Bronchial epithelial cell (primary cell): Measurements from ENCODE around the gene NADSYN1. TPM values are rescaled to one million over a fixed set of nuclear protein-coding genes. Genes with fewer than 3 reads are reported as not detected.

Experiments
- DNase-seq: peaks from one replicate; pipeline ENCODE4 v3.0.0-alpha.2; 2010; ENCODE audit warnings: low read depth
- FAIRE-seq: peaks from 2 replicates; lab custom pipeline; 2011; peaks lifted over from hg19 to GRCh38; lab: Jason Lieb, UNC
- H3K27me3 ChIP-seq: 2 replicates; pipeline ENCODE4 v1.5.1; 2011; ENCODE audit warnings: low read length; ENCODE audit not compliant: control insufficient read depth, insufficient read depth
- H3K36me3 ChIP-seq: 2 replicates; pipeline ENCODE4 v1.5.1; 2011; ENCODE audit warnings: low read length; ENCODE audit not compliant: control insufficient read depth, insufficient read depth
- H3K4me3 ChIP-seq: 2 replicates; pipeline ENCODE4 v1.5.1; 2011; ENCODE audit warnings: mild to moderate bottlenecking, low read depth, low read length, control low read depth
- CTCF ChIP-seq: IDR thresholded peaks from 2 replicates; pipeline ENCODE4 v1.5.1; 2011; ENCODE audit warnings: mild to moderate bottlenecking, moderate library complexity, low read length, control low read depth, inconsistent platforms; ENCODE audit not compliant: insufficient read depth, severe bottlenecking
- total RNA-seq: library from RNA; depleted of rRNA; stranded (reverse); fragments of >200 nt; gene quantifications from 2 replicates; pipeline ENCODE4 v1.2.1, GENCODE V29; 2014

The NADSYN1 gene
- total RNA-seq, 1 donor from 2014 or later = 69.8 TPM

GRCh38 chr11:71444811-71445210, 8.2 kb upstream of the NADSYN1 start:
- no peak for FAIRE-seq

GRCh38 chr11:71446150-71446549, 6.9 kb upstream of the NADSYN1 start:
- Histone ChIP-seq H3K4me3 (no peak overlapping the region), H3K36me3 (peaks cover 28% of the 10 kb centered on the region), H3K27me3 (no peaks in the 10 kb centered on the region)
- DNase-seq (no peak), FAIRE-seq (no peak)
- TF ChIP-seq CTCF = no peak

More at GRCh38 chr11:71444811-71445210, 8.2 kb upstream of the NADSYN1 start:
- no peak overlapping the region for H3K4me3 ChIP-seq
- H3K27me3 ChIP-seq = no peaks in the 10 kb centered on the region
- H3K36me3 ChIP-seq = peaks cover 33% of the 10 kb centered on the region
- DNase-seq = no peak
- no peak for TF ChIP-seq CTCF

GRCh38 chr11:71446942-71447688, 5.9 kb upstream of the NADSYN1 start:
- H3K27me3 ChIP-seq = no peaks in the 10 kb centered on the region
- no peak for TF ChIP-seq CTCF
- H3K36me3 ChIP-seq = peaks cover 19% of the 10 kb centered on the region
- peak overlapping the region; percentile 96 for H3K4me3 ChIP-seq
- no peak for FAIRE-seq
- peak; percentile 88 for DNase-seq

- Histone ChIP-seq H3K27me3 (no peaks in the 10 kb centered on the region), H3K4me3 (peak overlapping the region; percentile 96), H3K36me3 (peaks cover 17% of the 10 kb centered on the region)
- no peak for DNase-seq
- TF ChIP-seq CTCF = no peak
- no peak for FAIRE-seq
These were observed 5.2 kb upstream of the NADSYN1 start for GRCh38 chr11:71447791-71448256.

- no peak for TF ChIP-seq CTCF
- Histone ChIP-seq H3K36me3 (peaks cover 15% of the 10 kb centered on the region), H3K4me3 (peak within 1 kb of the TSS; percentile 96), H3K27me3 (no peaks in the 10 kb centered on the region)
- FAIRE-seq = no peak
- peak; percentile 83 for DNase-seq
These were observed 4.5 kb upstream of the NADSYN1 start, which contains the start of gene DHCR7 for GRCh38 chr11:71448257-71449171. Gene DHCR7, minus strand, starts transcription at chr11:71448393. Its CDS starts 3,441 bp downstream, at chr11:71444952.
